ENCODE data around the gene HELZ2.

Gene HELZ2

GRCh38 chr20:63553251-63553932 is 20.6 kb downstream of the HELZ2 start:
- H3K4me3 ChIP-seq (ENCODE audit: low read depth, low read length): peak overlapping the region; percentile 27
- no peaks in the 10 kb centered on the region for H3K9me3 ChIP-seq (ENCODE audit: control insufficient read depth, insufficient read depth, low read depth, low read length)
- H3K4me1 ChIP-seq (ENCODE audit: control insufficient read depth, insufficient read depth, low read length): 0 out of 2 replicates have a peak, but pooled peaks cover 2% of the 10 kb centered on the region
- no peak for TF ChIP-seq ZXDB (tag by site-specific recombination; IDR thresholded peaks at IDR 0.05)
- TF ChIP-seq KLF8 (tag by site-specific recombination; IDR thresholded peaks at IDR 0.05): peak; percentile 85
- TF ChIP-seq BCL6B (tag by site-specific recombination; IDR thresholded peaks at IDR 0.05): no peak
- TF ChIP-seq ZNF341 (tag by site-specific recombination; IDR thresholded peaks at IDR 0.05; ENCODE audit: low read depth): peak; percentile 43; the same call in 1 of the 2 replicates
- peak; percentile 93 for TF ChIP-seq SP3 (tag by site-specific recombination; IDR thresholded peaks at IDR 0.05)
- TF ChIP-seq GLI2 (tag by site-specific recombination; IDR thresholded peaks at IDR 0.05; ENCODE audit: borderline replicate concordance, low read depth): no peak
- TF ChIP-seq ZNF654 (tag by site-specific recombination; IDR thresholded peaks at IDR 0.05; ENCODE audit: low read depth): no peak
- 0 out of 2 replicates have a peak, but pooled peaks have one; percentile 39 for TF ChIP-seq ZNF18 (tag by site-specific recombination; IDR thresholded peaks at IDR 0.05)
- TF ChIP-seq KLF1 (tag by site-specific recombination; IDR thresholded peaks at IDR 0.05): peak; percentile 36
- no peak for TF ChIP-seq IKZF3 (tag by site-specific recombination; IDR thresholded peaks at IDR 0.05)
- TF ChIP-seq ZNF623 (tag by site-specific recombination; IDR thresholded peaks at IDR 0.05): no peak
- TF ChIP-seq ZBTB8A (tag by site-specific recombination; IDR thresholded peaks at IDR 0.05): no peak
- 0 out of 2 replicates have a peak, but pooled peaks have one; percentile 3 for TF ChIP-seq ZEB2 (tag by site-specific recombination; IDR thresholded peaks at IDR 0.05)
- no peak for TF ChIP-seq BCL11A (tag by site-specific recombination; IDR thresholded peaks at IDR 0.05; ENCODE audit: low read depth)
- TF ChIP-seq ZSCAN23 (tag by site-specific recombination; IDR thresholded peaks at IDR 0.05): no peak
- TF ChIP-seq HOXD13 (CRISPR knock-in tag; IDR thresholded peaks at IDR 0.05; ENCODE audit: borderline replicate concordance): no peak
- peak; percentile 65 for TF ChIP-seq SP2 (tag by site-specific recombination; IDR thresholded peaks at IDR 0.05)
- TF ChIP-seq PATZ1 (tag by site-specific recombination; IDR thresholded peaks at IDR 0.05): peak; percentile 37
- TF ChIP-seq EGR2 (tag by site-specific recombination; IDR thresholded peaks at IDR 0.05; ENCODE audit: low read depth): no peak
- TF ChIP-seq ZNF248 (tag by site-specific recombination; IDR thresholded peaks at IDR 0.05): no peak
- TF ChIP-seq ZNF670 (tag by site-specific recombination; IDR thresholded peaks at IDR 0.05; ENCODE audit: low read depth): no peak
- TF ChIP-seq TCF7L2 (IDR thresholded peaks at IDR 0.05; ENCODE audit: borderline replicate concordance, low read depth, low read length): no peak
- TF ChIP-seq ZNF394 (tag by site-specific recombination; IDR thresholded peaks at IDR 0.05; ENCODE audit: borderline replicate concordance): no peak
- TF ChIP-seq KLF16 (tag by site-specific recombination; IDR thresholded peaks at IDR 0.05): no peak
- TF ChIP-seq ZNF404 (tag by site-specific recombination; IDR thresholded peaks at IDR 0.05): no peak
- TF ChIP-seq ZNF302 (tag by site-specific recombination; IDR thresholded peaks at IDR 0.05; ENCODE audit: low read depth): no peak
- no peak for TF ChIP-seq KLF17 (tag by site-specific recombination; IDR thresholded peaks at IDR 0.05)
- TF ChIP-seq ZNF626 (tag by site-specific recombination; IDR thresholded peaks at IDR 0.05): no peak
- TF ChIP-seq GFI1B (tag by site-specific recombination; IDR thresholded peaks at IDR 0.05): no peak
- TF ChIP-seq ZFP37 (tag by site-specific recombination; IDR thresholded peaks at IDR 0.05): no peak
- TF ChIP-seq SALL2 (tag by site-specific recombination; IDR thresholded peaks at IDR 0.05; ENCODE audit: borderline replicate concordance): no peak
- TF ChIP-seq ZNF785 (tag by site-specific recombination; IDR thresholded peaks at IDR 0.05): no peak
- peak; percentile 44; the same call in 1 of the 2 replicates for TF ChIP-seq KLF9 (tag by site-specific recombination; IDR thresholded peaks at IDR 0.05; ENCODE audit: low read depth)
- ChIA-PET POLR2A (interaction anchor here (0.8 to 1.2 kb wide), 4 partner anchors 16 to 105 kb away, joined by 3 to 5 read pairs (median 4); partner anchors contain the start of genes HELZ2, PTK6 and RTEL1), CTCF (no interaction called here)
- H3K27ac ChIP-seq (ENCODE audit: extremely low read depth, low read depth, low read length): no peak overlapping the region; the same call in 1 of the 2 replicates
- H3K36me3 ChIP-seq (ENCODE audit: control insufficient read depth in 2 of 2, insufficient read depth in 1 of 2, low read length in 2 of 2): no peaks in the 10 kb centered on the region

Data from HEK293 (cell line).